GM21526 (cell line): ENCODE results near the gene ZBTB4.

Experiments used
- ATAC-seq: cut with Tn5 transposase; IDR thresholded peaks from one replicate; pipeline ENCODE4 v1.9.1; 2021; ENCODE audit warnings: moderate library complexity; ENCODE audit not compliant: unreplicated experiment, low FRiP score

Gene ZBTB4

GRCh38 chr17:7479213-7480088, at the start of gene ZBTB4:
TSS of gene ZBTB4 (minus strand) at chr17:7479631. CDS start at chr17:7466801, 12,830 bp downstream.
- no peak for ATAC-seq

GRCh38 chr17:7528842-7529241, 49.4 kb upstream of the ZBTB4 start:
- no peak for ATAC-seq

GRCh38 chr17:7523033-7523432, 43.6 kb upstream of the ZBTB4 start:
- no peak for ATAC-seq

GRCh38 chr17:7515911-7516610, 36.6 kb upstream of the ZBTB4 start:
- ATAC-seq, result no peak

GRCh38 chr17:7513850-7514419, 34.5 kb upstream of the ZBTB4 start:
- ATAC-seq, result no peak

- no peak for ATAC-seq
Observed at GRCh38 chr17:7512824-7513540, 33.6 kb upstream of the ZBTB4 start.

GRCh38 chr17:7512105-7512504, 32.7 kb upstream of the ZBTB4 start:
- ATAC-seq, result no peak

- ATAC-seq, result no peak
Observed at GRCh38 chr17:7511108-7511507, 31.7 kb upstream of the ZBTB4 start.

GRCh38 chr17:7509937-7510336, 30.5 kb upstream of the ZBTB4 start:
- ATAC-seq, result no peak

- no peak for ATAC-seq
Observed at GRCh38 chr17:7508846-7509245, 29.4 kb upstream of the ZBTB4 start.

GRCh38 chr17:7508145-7508544, 28.7 kb upstream of the ZBTB4 start:
- ATAC-seq, result no peak

GRCh38 chr17:7503521-7503920, 24.1 kb upstream of the ZBTB4 start:
- no peak for ATAC-seq

GRCh38 chr17:7502987-7503386, 23.6 kb upstream of the ZBTB4 start:
- no peak for ATAC-seq

GRCh38 chr17:7502171-7502847, 22.9 kb upstream of the ZBTB4 start:
- ATAC-seq, result no peak

- no peak for ATAC-seq
Observed at GRCh38 chr17:7501729-7502128, 22.3 kb upstream of the ZBTB4 start.

- ATAC-seq, result no peak
Observed at GRCh38 chr17:7499161-7499560, 19.7 kb upstream of the ZBTB4 start.

- no peak for ATAC-seq
Observed at GRCh38 chr17:7497636-7498035, 18.2 kb upstream of the ZBTB4 start.

- ATAC-seq, result no peak
Observed at GRCh38 chr17:7497228-7497627, 17.8 kb upstream of the ZBTB4 start.

GRCh38 chr17:7496470-7497183, 17.2 kb upstream of the ZBTB4 start:
- ATAC-seq, result no peak
